Stimulated activated CD4-positive, alpha-beta T cell treated with anti-CD3 and anti-CD28 coated beads, Interleukin-12 subunit alpha, Interleukin-12 subunit beta, amount 100 ng/mL, for 48 hours (primary cell): ENCODE data around the gene ARHGEF26.

Experiments used
- DNase-seq, 3 donors: peaks; one replicate each; pipeline ENCODE4 v3.0.0-alpha.2; 2020; ENCODE audit warnings: low read depth in 2 of 3, low spot score in 1 of 3

The ARHGEF26 gene

GRCh38 chr3:154113609-154114008, 7.6 kb upstream of the ARHGEF26 start:
- no peak for DNase-seq

- no peak for DNase-seq
Measured at GRCh38 chr3:154115332-154115731, 5.9 kb upstream of the ARHGEF26 start.

GRCh38 chr3:154119951-154120350, 1.2 kb upstream of the ARHGEF26 start:
- DNase-seq = no peak

- peak in 1 of 3 donors; percentile 8 for DNase-seq
Measured at GRCh38 chr3:154121701-154122551, 736 bp downstream of the ARHGEF26 start.

GRCh38 chr3:154122552-154122911, 1.3 kb downstream of the ARHGEF26 start:
- no peak for DNase-seq

- no peak for DNase-seq
Measured at GRCh38 chr3:154122912-154123559, 1.8 kb downstream of the ARHGEF26 start.

GRCh38 chr3:154123906-154124305, 2.7 kb downstream of the ARHGEF26 start:
- DNase-seq = no peak

- no peak for DNase-seq
Measured at GRCh38 chr3:154125378-154126030, 4.3 kb downstream of the ARHGEF26 start.

GRCh38 chr3:154126651-154127050, 5.5 kb downstream of the ARHGEF26 start:
- DNase-seq = no peak

GRCh38 chr3:154129625-154130024, 8.4 kb downstream of the ARHGEF26 start:
- no peak for DNase-seq

GRCh38 chr3:154130540-154130939, 9.3 kb downstream of the ARHGEF26 start:
- no peak for DNase-seq

- no peak for DNase-seq
Measured at GRCh38 chr3:154131830-154132229, 10.6 kb downstream of the ARHGEF26 start.

GRCh38 chr3:154132777-154133375, 11.7 kb downstream of the ARHGEF26 start:
- no peak for DNase-seq

- no peak for DNase-seq
Measured at GRCh38 chr3:154135511-154136173, 14.5 kb downstream of the ARHGEF26 start.

- DNase-seq = no peak
Measured at GRCh38 chr3:154137036-154137435, 15.8 kb downstream of the ARHGEF26 start.

GRCh38 chr3:154139996-154140436, 18.8 kb downstream of the ARHGEF26 start:
- DNase-seq = no peak

- DNase-seq = no peak
Measured at GRCh38 chr3:154142608-154143007, 21.4 kb downstream of the ARHGEF26 start.

GRCh38 chr3:154143873-154144272, 22.7 kb downstream of the ARHGEF26 start:
- no peak for DNase-seq

GRCh38 chr3:154144825-154145465, 23.8 kb downstream of the ARHGEF26 start:
- DNase-seq = no peak

- no peak for DNase-seq
Measured at GRCh38 chr3:154148541-154148940, 27.4 kb downstream of the ARHGEF26 start.

- no peak for DNase-seq
Measured at GRCh38 chr3:154149286-154149685, 28.1 kb downstream of the ARHGEF26 start.
